ENCODE data around the gene SHLD1.

DNA sequence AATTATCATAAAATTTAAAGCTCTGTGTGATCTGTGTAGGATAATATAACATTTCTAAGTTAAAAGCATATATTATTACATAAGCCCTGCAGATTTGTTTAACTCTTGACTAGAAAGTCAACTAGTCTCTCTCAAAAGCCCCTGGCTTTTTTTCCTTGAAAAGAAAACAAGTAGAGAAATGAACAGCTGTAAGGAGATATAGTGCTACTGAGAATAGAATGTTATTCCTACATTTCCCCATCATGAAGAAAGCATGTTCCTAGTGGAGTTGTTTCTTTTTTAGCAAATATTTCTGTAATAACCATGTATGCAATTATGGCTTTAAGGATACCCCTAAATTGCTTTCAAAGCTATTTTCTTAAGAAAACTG is 37.6 kb downstream of the SHLD1 start:
- TF ChIP-seq, protein P1, sequence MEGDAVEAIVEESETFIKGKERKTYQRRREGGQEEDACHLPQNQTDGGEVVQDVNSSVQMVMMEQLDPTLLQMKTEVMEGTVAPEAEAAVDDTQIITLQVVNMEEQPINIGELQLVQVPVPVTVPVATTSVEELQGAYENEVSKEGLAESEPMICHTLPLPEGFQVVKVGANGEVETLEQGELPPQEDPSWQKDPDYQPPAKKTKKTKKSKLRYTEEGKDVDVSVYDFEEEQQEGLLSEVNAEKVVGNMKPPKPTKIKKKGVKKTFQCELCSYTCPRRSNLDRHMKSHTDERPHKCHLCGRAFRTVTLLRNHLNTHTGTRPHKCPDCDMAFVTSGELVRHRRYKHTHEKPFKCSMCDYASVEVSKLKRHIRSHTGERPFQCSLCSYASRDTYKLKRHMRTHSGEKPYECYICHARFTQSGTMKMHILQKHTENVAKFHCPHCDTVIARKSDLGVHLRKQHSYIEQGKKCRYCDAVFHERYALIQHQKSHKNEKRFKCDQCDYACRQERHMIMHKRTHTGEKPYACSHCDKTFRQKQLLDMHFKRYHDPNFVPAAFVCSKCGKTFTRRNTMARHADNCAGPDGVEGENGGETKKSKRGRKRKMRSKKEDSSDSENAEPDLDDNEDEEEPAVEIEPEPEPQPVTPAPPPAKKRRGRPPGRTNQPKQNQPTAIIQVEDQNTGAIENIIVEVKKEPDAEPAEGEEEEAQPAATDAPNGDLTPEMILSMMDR (IDR thresholded peaks at IDR 0.05; ENCODE audit: borderline replicate concordance, extremely low read depth, low read length, poor library complexity, severe bottlenecking): no peak
- no peak for TF ChIP-seq EZH2 (IDR thresholded peaks at IDR 0.05; ENCODE audit: borderline replicate concordance, low read depth, low read length, severe bottlenecking)

Measured in DND-41 (cell line).